ENCODE results near the gene GIN1.
"Not testable (repeated sequence)": the region's sequence is repeated elsewhere in the genome, so short reads cannot be mapped to it uniquely, and the experiment has no call there.

Gene GIN1

DNA sequence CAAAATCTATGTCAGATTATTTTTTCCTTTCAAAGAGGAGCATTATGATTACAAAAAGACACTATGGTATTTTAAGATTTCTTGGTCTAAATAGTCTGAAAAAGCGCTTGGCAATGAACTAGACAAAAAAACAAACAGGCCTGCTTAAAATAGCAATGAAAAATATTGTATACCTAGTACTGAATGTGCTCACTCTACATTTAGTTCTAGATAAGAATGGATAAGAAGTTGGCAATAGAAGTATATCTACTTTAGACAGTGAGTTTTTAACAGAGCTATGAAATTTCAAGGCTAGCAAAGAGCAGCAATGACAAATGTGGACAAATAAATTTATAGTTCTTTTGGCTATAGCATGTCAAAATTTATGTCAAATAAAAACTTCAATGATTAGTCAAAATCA, 26.2 kb downstream of the GIN1 start:
- TF ChIP-seq, protein P1, sequence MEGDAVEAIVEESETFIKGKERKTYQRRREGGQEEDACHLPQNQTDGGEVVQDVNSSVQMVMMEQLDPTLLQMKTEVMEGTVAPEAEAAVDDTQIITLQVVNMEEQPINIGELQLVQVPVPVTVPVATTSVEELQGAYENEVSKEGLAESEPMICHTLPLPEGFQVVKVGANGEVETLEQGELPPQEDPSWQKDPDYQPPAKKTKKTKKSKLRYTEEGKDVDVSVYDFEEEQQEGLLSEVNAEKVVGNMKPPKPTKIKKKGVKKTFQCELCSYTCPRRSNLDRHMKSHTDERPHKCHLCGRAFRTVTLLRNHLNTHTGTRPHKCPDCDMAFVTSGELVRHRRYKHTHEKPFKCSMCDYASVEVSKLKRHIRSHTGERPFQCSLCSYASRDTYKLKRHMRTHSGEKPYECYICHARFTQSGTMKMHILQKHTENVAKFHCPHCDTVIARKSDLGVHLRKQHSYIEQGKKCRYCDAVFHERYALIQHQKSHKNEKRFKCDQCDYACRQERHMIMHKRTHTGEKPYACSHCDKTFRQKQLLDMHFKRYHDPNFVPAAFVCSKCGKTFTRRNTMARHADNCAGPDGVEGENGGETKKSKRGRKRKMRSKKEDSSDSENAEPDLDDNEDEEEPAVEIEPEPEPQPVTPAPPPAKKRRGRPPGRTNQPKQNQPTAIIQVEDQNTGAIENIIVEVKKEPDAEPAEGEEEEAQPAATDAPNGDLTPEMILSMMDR (IDR thresholded peaks at IDR 0.05; ENCODE audit: borderline replicate concordance, insufficient read depth, low read depth, low read length) = no peak

DNA sequence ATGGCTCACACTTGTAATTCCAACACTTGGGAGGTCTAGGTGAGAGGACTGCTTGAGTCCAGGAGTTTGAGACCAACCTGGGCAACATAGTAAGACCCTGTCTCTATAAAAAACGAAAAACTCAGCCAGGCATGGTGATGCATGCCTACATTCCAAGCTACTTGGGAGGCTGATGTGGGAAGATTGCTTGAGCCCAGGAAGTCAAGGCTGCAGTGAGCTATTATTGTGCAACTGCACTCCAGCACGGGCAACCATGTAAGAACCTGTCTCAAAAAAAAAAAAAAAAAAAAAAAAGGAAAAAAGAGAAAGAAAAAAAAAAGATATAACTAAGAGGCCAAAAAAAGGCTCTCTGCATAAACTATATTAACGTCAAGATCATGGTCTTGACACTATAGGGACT, 27.3 kb downstream of the GIN1 start:
- no peak overlapping the region for H3K4me3 ChIP-seq (ENCODE audit: low read depth, low read length)
- TF ChIP-seq, protein P1 (IDR thresholded peaks at IDR 0.05; ENCODE audit: borderline replicate concordance, insufficient read depth, low read depth, low read length) = no peak

More for the DNA sequence above, 26.2 kb downstream of the GIN1 start:
- H3K4me3 ChIP-seq (ENCODE audit: low read depth, low read length) = no peak overlapping the region

GRCh38 chr5:103090791-103091190, 29.1 kb downstream of the GIN1 start:
- TF ChIP-seq, protein P1 (IDR thresholded peaks at IDR 0.05; ENCODE audit: borderline replicate concordance, insufficient read depth, low read depth, low read length) = no peak
- no peak overlapping the region for H3K4me3 ChIP-seq (ENCODE audit: low read depth, low read length)

GRCh38 chr5:103089272-103089671, 30.7 kb downstream of the GIN1 start:
- TF ChIP-seq, protein P1 (IDR thresholded peaks at IDR 0.05; ENCODE audit: borderline replicate concordance, insufficient read depth, low read depth, low read length) = no peak
- H3K4me3 ChIP-seq (ENCODE audit: low read depth, low read length) = no peak overlapping the region

GRCh38 chr5:103086547-103086946, 33.4 kb downstream of the GIN1 start:
- TF ChIP-seq, protein P1 (IDR thresholded peaks at IDR 0.05; ENCODE audit: borderline replicate concordance, insufficient read depth, low read depth, low read length) = no peak
- H3K4me3 ChIP-seq (ENCODE audit: low read depth, low read length) = no peak overlapping the region

DNA sequence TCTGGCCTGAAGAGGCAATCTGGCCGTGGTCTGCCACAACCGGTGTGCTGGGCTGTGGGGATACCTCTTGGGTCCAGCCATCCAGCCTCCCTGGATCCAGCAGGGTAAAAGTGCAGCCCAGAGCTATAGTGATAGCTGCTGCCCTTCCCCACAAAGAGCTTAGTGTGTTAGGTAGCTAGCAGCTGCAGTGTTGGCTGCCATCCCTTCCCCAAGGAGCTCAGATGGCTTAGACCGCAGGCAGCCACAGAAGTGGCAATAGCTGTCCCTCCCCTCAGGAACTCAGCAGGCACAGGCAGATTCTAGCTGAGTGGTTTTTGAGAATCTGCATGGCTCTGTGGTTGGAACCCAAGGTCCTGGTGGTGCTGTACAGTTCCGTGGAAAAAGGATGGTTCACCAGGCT, 40.1 kb downstream of the GIN1 start:
- TF ChIP-seq, protein P1 (IDR thresholded peaks at IDR 0.05; ENCODE audit: borderline replicate concordance, insufficient read depth, low read depth, low read length) = no peak
- no peak overlapping the region for H3K4me3 ChIP-seq (ENCODE audit: low read depth, low read length)

DNA sequence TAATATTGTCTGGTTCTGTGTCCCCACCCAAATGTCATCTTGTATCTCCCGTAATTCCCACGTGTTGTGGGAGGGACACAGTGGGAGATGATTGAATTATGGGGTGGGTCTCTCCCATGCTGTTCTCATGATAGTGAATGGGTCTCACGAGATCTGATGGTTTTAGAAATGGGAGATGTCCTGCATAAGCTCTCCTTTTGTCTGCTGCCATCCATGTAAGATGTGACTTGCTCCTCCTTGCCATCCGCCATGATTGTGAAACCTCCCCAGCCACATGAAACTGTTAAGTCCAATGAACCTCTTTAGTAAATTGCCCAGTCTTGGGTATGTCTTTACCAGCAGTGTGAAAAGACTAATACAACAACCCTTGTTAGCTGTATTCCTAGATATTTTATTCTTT, 44.5 kb downstream of the GIN1 start:
- TF ChIP-seq, protein P1 (IDR thresholded peaks at IDR 0.05; ENCODE audit: borderline replicate concordance, insufficient read depth, low read depth, low read length) = no peak
- H3K4me3 ChIP-seq (ENCODE audit: low read depth, low read length) = no peak overlapping the region

- not testable (repeated sequence) for H3K4me3 ChIP-seq (ENCODE audit: low read depth, low read length)
Observed at GRCh38 chr5:103073500-103073899, 46.4 kb downstream of the GIN1 start.

Measured in GM12875 (cell line).